Measurements from ENCODE around the gene PCDHGA3.
A peak's percentile ranks its signal among the peaks of the same experiment; 100 is the strongest.
"Not testable (repeated sequence)": the region's sequence is repeated elsewhere in the genome, so short reads cannot be mapped to it uniquely, and the experiment has no call there.

GRCh38 chr5:141387557-141388311 lies 44.1 kb downstream of the PCDHGA3 start, which contains the start of gene PCDHGB4:
- TF ChIP-seq EZH2 (IDR thresholded peaks at IDR 0.05; ENCODE audit: borderline replicate concordance, insufficient read depth, low read length, poor library complexity, severe bottlenecking); REST (IDR thresholded peaks at IDR 0.05; ENCODE audit: borderline replicate concordance); TAF1 (IDR thresholded peaks at IDR 0.05; ENCODE audit: low read depth); POLR2AphosphoS5 (IDR thresholded peaks at IDR 0.05); MXI1 (conservative IDR thresholded peaks at IDR 0.05; ENCODE audit: poor library complexity, severe bottlenecking); EP300 (conservative IDR thresholded peaks at IDR 0.05; ENCODE audit: poor library complexity, severe bottlenecking): not testable (repeated sequence)
- TF ChIP-seq CTCF (IDR thresholded peaks at IDR 0.05; ENCODE audit: poor library complexity, severe bottlenecking) (peak; percentile 69), RAD21 (conservative IDR thresholded peaks at IDR 0.05) (peak; percentile 70)
